LHCN-M2 (cell line): ENCODE results near the gene TTN. TPM values are rescaled to one million over a fixed set of nuclear protein-coding genes. Genes with fewer than 3 reads are reported as not detected.

Experiments
- DNase-seq: peaks from one replicate; pipeline ENCODE4 v3.0.0-alpha.2; 2012; ENCODE audit warnings: low read depth
- total RNA-seq: library from RNA; depleted of rRNA; stranded (reverse); fragments of >200 nt; gene quantifications from 2 replicates; pipeline ENCODE4 v1.2.3, GENCODE V29; 2014

The TTN gene
- total RNA-seq, 1 experiment from 2014 or later, result 5.5 TPM

GRCh38 chr2:178734518-178734917 lies 72.7 kb downstream of the TTN start:
- DNase-seq, result no peak

- DNase-seq, result no peak
Measured at GRCh38 chr2:178733975-178734374, 73.2 kb downstream of the TTN start.

- DNase-seq, result no peak
Measured at GRCh38 chr2:178732913-178733312, 74.3 kb downstream of the TTN start.

- no peak for DNase-seq
Measured at GRCh38 chr2:178731300-178731699, 75.9 kb downstream of the TTN start.

- DNase-seq, result no peak
Measured at GRCh38 chr2:178730049-178730448, 77.2 kb downstream of the TTN start.

GRCh38 chr2:178723786-178724346 lies 83.4 kb downstream of the TTN start:
- no peak for DNase-seq

GRCh38 chr2:178722296-178722695 lies 84.9 kb downstream of the TTN start:
- no peak for DNase-seq

GRCh38 chr2:178718988-178719387 lies 88.2 kb downstream of the TTN start:
- DNase-seq, result no peak

GRCh38 chr2:178718283-178718682 lies 88.9 kb downstream of the TTN start:
- DNase-seq, result peak; percentile 35

GRCh38 chr2:178716394-178716793 lies 90.8 kb downstream of the TTN start:
- no peak for DNase-seq

- no peak for DNase-seq
Measured at GRCh38 chr2:178715366-178715765, 91.9 kb downstream of the TTN start.

- DNase-seq, result peak; percentile 36
Measured at GRCh38 chr2:178707476-178707875, 99.7 kb downstream of the TTN start.

GRCh38 chr2:178704876-178705275 lies 102.3 kb downstream of the TTN start:
- no peak for DNase-seq

GRCh38 chr2:178702361-178702760 lies 104.9 kb downstream of the TTN start:
- DNase-seq, result no peak

- peak; percentile 25 for DNase-seq
Measured at GRCh38 chr2:178700922-178701342, 106.3 kb downstream of the TTN start.

- no peak for DNase-seq
Measured at GRCh38 chr2:178700136-178700535, 107.1 kb downstream of the TTN start.

GRCh38 chr2:178692845-178693244 lies 114.4 kb downstream of the TTN start:
- no peak for DNase-seq

- DNase-seq, result no peak
Measured at GRCh38 chr2:178689808-178690207, 117.4 kb downstream of the TTN start.

- DNase-seq, result no peak
Measured at GRCh38 chr2:178683877-178684276, 123.3 kb downstream of the TTN start.

GRCh38 chr2:178681081-178681480 lies 126.1 kb downstream of the TTN start:
- DNase-seq, result no peak

- no peak for DNase-seq
Measured at GRCh38 chr2:178679891-178680290, 127.3 kb downstream of the TTN start.

- no peak for DNase-seq
Measured at GRCh38 chr2:178677599-178677998, 129.6 kb downstream of the TTN start.

GRCh38 chr2:178676046-178676445 lies 131.2 kb downstream of the TTN start:
- no peak for DNase-seq

- DNase-seq, result peak; percentile 4
Measured at GRCh38 chr2:178674122-178674521, 133.1 kb downstream of the TTN start.
